AG04450 (cell line): ENCODE measurements around the gene MAFB. TPM values are rescaled to one million over a fixed set of nuclear protein-coding genes. Genes with fewer than 3 reads are reported as not detected.

Experiments
- CTCF ChIA-PET: fragments of 300-600, 350-600 bp; formaldehyde crosslinking; extraction: SDS; loops from one replicate; lab custom pipeline; 2022; ENCODE audit warnings: antibody characterized with exemption, inconsistent platforms; lab: Charles Lee
- POLR2A ChIA-PET: fragments of 350-600 bp; formaldehyde crosslinking; extraction: SDS; loops from one replicate; lab custom pipeline; 2021; ENCODE audit warnings: antibody characterized with exemption, inconsistent platforms; lab: Yijun Ruan, JAX
- DNase-seq: peaks from one replicate; pipeline ENCODE4 v3.0.0-alpha.2; 2011; ENCODE audit warnings: low read depth, low spot score
- H3K27ac ChIP-seq: one replicate; pipeline ENCODE4 v1.5.1; 2012; ENCODE audit warnings: low read depth, low read length, control low read depth
- H3K27me3 ChIP-seq: one replicate; pipeline ENCODE4 v1.6.0; 2012; ENCODE audit warnings: low read length; ENCODE audit not compliant: control insufficient read depth, insufficient read depth
- H3K4me3 ChIP-seq: 2 replicates; pipeline ENCODE4 v1.5.1; 2011; ENCODE audit warnings: mild to moderate bottlenecking, low read depth, low read length, control low read depth
- H3K9me3 ChIP-seq: 2 replicates; pipeline ENCODE4 v1.5.1; 2012; ENCODE audit warnings: low read length; ENCODE audit not compliant: control insufficient read depth, insufficient read depth
- polyA plus RNA-seq: library from polyadenylated mRNA; depleted of rRNA; stranded (reverse); fragments of >200 nt; gene quantifications from 2 replicates; pipeline ENCODE4 v1.2.3, GENCODE V29; 2011
- TF ChIP-seq, protein P1 (sequence below): IDR thresholded peaks from 2 replicates; pipeline ENCODE4 v1.5.1; 2011; ENCODE audit warnings: low read depth, low read length, control low read depth, inconsistent platforms

MAFB gene
- polyA plus RNA-seq, 1 experiment = 0.10 TPM

GRCh38 chr20:40718214-40718977 is 29.4 kb upstream of the MAFB start:
- H3K27ac ChIP-seq = no peak overlapping the region
- ChIA-PET CTCF (no interaction called here), POLR2A (interaction anchor here (0.6 kb wide), 1 partner anchor 85 kb away, joined by 3 read pairs; no protein-coding TSS in a partner anchor)
- no peak overlapping the region for H3K4me3 ChIP-seq
- TF ChIP-seq, protein P1, sequence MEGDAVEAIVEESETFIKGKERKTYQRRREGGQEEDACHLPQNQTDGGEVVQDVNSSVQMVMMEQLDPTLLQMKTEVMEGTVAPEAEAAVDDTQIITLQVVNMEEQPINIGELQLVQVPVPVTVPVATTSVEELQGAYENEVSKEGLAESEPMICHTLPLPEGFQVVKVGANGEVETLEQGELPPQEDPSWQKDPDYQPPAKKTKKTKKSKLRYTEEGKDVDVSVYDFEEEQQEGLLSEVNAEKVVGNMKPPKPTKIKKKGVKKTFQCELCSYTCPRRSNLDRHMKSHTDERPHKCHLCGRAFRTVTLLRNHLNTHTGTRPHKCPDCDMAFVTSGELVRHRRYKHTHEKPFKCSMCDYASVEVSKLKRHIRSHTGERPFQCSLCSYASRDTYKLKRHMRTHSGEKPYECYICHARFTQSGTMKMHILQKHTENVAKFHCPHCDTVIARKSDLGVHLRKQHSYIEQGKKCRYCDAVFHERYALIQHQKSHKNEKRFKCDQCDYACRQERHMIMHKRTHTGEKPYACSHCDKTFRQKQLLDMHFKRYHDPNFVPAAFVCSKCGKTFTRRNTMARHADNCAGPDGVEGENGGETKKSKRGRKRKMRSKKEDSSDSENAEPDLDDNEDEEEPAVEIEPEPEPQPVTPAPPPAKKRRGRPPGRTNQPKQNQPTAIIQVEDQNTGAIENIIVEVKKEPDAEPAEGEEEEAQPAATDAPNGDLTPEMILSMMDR = no peak
- no peaks in the 10 kb centered on the region for H3K9me3 ChIP-seq
- H3K27me3 ChIP-seq = peaks cover 2% of the 10 kb centered on the region
- no peak for DNase-seq

- TF ChIP-seq, protein P1 = no peak
- peaks cover 2% of the 10 kb centered on the region for H3K27me3 ChIP-seq
- ChIA-PET CTCF (no interaction called here), POLR2A (no interaction called here)
- no peak overlapping the region for H3K27ac ChIP-seq
- DNase-seq = no peak
- no peaks in the 10 kb centered on the region for H3K9me3 ChIP-seq
- H3K4me3 ChIP-seq = no peak overlapping the region
Observed at GRCh38 chr20:40717343-40717865, 28.4 kb upstream of the MAFB start.

DNA sequence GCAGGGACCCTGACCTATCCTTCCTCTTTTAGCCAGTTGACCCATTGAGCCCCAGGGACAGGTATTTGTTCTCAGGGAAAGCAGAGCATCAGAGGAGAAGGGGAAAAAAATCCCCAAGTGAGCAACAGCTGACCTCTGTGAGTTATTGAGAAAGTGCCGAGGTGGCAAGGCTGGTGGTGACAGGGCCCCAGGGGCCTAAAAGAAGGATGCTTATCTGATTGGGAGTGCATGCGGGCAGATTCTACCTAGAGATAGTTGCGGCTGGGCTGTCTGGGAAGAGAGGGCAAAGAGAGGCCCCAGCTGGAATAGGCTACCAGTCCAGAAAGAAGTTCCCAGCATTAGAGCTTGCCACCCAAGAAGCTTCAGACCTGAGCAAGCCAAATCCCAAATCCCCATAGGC is 26.5 kb upstream of the MAFB start:
- TF ChIP-seq, protein P1 = no peak
- H3K27me3 ChIP-seq = no peaks in the 10 kb centered on the region
- no peak overlapping the region for H3K4me3 ChIP-seq
- H3K9me3 ChIP-seq = no peaks in the 10 kb centered on the region
- ChIA-PET CTCF (no interaction called here), POLR2A (no interaction called here)
- H3K27ac ChIP-seq = no peak overlapping the region
- no peak for DNase-seq

DNA sequence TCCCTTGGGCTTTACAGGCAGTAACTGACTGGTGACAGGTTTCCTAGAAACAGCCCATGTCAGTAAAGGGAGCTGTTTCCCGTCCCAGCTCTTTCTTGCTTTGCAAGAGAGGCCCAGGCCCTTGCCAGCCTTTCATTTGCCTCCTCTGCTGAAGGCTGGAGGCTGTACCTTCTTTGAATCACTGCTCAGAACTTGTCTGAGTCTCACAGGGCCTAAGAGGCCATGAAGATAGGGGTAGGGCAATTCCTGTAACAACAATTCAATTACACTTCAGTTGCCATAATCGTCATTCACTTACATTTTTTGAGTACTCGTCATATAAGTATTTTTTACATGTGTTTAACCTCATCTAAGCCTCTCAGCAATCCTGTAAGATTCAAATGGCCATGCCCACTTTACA is 25.9 kb upstream of the MAFB start:
- ChIA-PET POLR2A (no interaction called here), CTCF (interaction anchor here (0.8 kb wide), 1 partner anchor 25 kb away, joined by 3 read pairs; no protein-coding TSS in a partner anchor)
- Histone ChIP-seq H3K27ac (no peak overlapping the region), H3K4me3 (no peak overlapping the region), H3K27me3 (no peaks in the 10 kb centered on the region), H3K9me3 (no peaks in the 10 kb centered on the region)
- DNase-seq = no peak
- TF ChIP-seq, protein P1 = no peak

DNA sequence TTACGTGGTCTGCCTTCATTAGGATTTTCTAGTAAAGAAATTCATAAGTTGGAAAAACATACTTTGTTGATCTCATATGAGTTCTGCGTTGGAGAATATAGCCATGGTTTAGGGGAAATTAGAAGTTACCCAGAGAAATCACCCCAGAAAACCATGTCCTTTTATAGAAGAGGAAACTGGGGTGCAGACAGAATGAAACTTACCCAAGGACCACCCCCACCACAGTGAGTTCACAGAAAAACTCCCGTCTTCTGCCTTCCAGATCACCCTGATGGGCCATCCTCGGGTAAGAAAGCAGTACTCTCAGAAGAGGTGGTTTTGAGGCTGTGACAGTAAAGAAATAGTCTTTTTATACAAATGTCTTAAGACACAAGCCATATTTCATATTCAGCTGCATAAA is 25.1 kb upstream of the MAFB start:
- ChIA-PET POLR2A (no interaction called here), CTCF (no interaction called here)
- no peak overlapping the region for H3K27ac ChIP-seq
- H3K27me3 ChIP-seq = no peaks in the 10 kb centered on the region
- no peaks in the 10 kb centered on the region for H3K9me3 ChIP-seq
- TF ChIP-seq, protein P1 = no peak
- H3K4me3 ChIP-seq = no peak overlapping the region
- no peak for DNase-seq
